ENCODE data around the gene RHOV. TPM values are rescaled to one million over a fixed set of nuclear protein-coding genes. Genes with fewer than 3 reads are reported as not detected.
A peak's percentile ranks its signal among the peaks of the same experiment; 100 is the strongest.

The RHOV gene
- total and polyA plus RNA-seq, 12 donors, result 0.11 to 0.34 (median 0.15) TPM; not detected in 8

- peak within 1 kb of the TSS in 2 of 4 donors; percentile 15 to 57 for H3K4me3 ChIP-seq
- H3K9me3 ChIP-seq (replicated peaks in 1 of 3), result no peaks in the 10 kb centered on the region
- H3K27ac ChIP-seq, result no peak within 1 kb of the TSS
- no peaks in the 10 kb centered on the region for H3K36me3 ChIP-seq (replicated peaks in 1 of 2)
- intact Hi-C loops (cut with DNase I), result no loop called here
- DNase-seq, result no peak
- 1 to 2% (median 1%) methylated on average over 13 to 89 of the region's 89 CpGs for WGBS, 4 donors
- peaks cover 7 to 15% of the 10 kb centered on the region in 2 donors for H3K4me1 ChIP-seq (replicated peaks in 1 of 2)
- TF ChIP-seq, protein P1, sequence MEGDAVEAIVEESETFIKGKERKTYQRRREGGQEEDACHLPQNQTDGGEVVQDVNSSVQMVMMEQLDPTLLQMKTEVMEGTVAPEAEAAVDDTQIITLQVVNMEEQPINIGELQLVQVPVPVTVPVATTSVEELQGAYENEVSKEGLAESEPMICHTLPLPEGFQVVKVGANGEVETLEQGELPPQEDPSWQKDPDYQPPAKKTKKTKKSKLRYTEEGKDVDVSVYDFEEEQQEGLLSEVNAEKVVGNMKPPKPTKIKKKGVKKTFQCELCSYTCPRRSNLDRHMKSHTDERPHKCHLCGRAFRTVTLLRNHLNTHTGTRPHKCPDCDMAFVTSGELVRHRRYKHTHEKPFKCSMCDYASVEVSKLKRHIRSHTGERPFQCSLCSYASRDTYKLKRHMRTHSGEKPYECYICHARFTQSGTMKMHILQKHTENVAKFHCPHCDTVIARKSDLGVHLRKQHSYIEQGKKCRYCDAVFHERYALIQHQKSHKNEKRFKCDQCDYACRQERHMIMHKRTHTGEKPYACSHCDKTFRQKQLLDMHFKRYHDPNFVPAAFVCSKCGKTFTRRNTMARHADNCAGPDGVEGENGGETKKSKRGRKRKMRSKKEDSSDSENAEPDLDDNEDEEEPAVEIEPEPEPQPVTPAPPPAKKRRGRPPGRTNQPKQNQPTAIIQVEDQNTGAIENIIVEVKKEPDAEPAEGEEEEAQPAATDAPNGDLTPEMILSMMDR (IDR thresholded peaks at IDR 0.05), result no peak
- TF ChIP-seq POLR2A (IDR thresholded peaks at IDR 0.05), result no peak
- H3K27me3 ChIP-seq, result peaks cover 27% of the 10 kb centered on the region
Measured at GRCh38 chr15:40843885-40844695, 29.9 kb downstream of the RHOV start, which contains the start of gene SPINT1. Gene SPINT1, plus strand, starts transcription at chr15:40844048. Its CDS starts 507 bp downstream, at chr15:40844555.

DNA sequence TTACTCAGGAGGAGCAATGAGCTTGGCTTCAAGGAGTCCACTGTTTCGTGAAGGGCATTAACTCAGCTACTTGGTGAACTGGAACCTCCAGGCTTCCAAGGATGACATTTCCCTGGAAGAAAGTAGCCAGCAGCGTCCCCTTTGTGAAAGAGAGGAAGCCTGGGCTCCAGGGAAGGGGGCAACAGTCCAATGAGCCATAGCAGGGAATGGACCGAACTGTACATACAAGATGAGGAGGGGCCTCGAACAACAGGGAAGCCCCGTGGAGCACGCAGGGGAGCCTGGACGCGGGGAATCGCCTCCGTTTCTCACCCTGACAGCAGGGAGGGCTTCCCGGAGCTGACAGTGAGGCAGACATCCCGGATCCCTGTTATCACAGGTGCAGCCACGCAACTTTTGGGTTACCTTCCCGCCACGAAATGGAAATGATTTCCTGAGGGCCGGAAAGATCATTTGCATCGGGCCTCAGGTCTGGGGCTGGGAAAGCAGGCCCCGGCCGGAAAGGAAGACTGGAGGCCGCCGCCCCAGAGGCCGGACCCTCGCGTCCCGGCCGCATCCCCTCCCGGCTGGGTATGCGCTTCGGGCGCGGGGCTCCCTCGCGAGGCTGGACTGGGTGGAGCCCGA, 30.7 kb downstream of the RHOV start:
- H3K4me3 ChIP-seq, result peak overlapping the region in 1 of 4 donors; percentile 57
- WGBS, 4 donors, result 27 to 64% (median 45%) methylated on average over 2 to 34 of the region's 34 CpGs
- intact Hi-C loops (cut with DNase I), result no loop called here
- TF ChIP-seq, protein P1 (IDR thresholded peaks at IDR 0.05), result no peak
- no peak for TF ChIP-seq POLR2A (IDR thresholded peaks at IDR 0.05)
- no peak for DNase-seq
- peaks cover 27% of the 10 kb centered on the region for H3K27me3 ChIP-seq
- no peaks in the 10 kb centered on the region for H3K36me3 ChIP-seq (replicated peaks in 1 of 2)
- H3K4me1 ChIP-seq (replicated peaks in 1 of 2), result peaks cover 7 to 15% of the 10 kb centered on the region in 2 donors
- H3K9me3 ChIP-seq (replicated peaks in 1 of 3), result no peaks in the 10 kb centered on the region
- H3K27ac ChIP-seq, result no peak overlapping the region

DNA sequence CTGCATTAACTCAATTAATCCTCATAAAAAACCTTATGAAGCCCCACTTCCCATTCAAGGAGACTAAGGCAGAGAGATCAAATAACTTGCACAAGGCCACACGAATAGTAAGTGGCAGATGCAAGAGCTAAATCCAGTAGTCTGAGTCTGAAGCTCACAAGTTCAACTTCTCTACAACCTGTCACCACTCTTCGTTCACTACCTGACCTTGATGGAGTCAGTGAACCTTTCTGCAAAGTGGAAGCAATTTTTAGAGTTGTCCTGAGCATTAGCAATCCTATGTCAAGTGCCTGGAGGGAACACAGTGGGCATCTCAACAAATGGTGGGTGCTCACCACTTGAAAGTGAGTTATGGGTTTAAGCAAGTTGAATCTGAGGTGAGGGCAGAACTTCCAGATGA, 32.3 kb downstream of the RHOV start:
- TF ChIP-seq, protein P1 (IDR thresholded peaks at IDR 0.05), result no peak
- TF ChIP-seq POLR2A (IDR thresholded peaks at IDR 0.05), result no peak
- H3K27ac ChIP-seq, result no peak overlapping the region
- intact Hi-C loops (cut with DNase I), result no loop called here
- H3K27me3 ChIP-seq, result peaks cover 27% of the 10 kb centered on the region
- H3K4me3 ChIP-seq, result no peak overlapping the region
- 57 to 66% (median 62%) methylated on average over 2 of the region's 2 CpGs for WGBS, 4 donors
- no peaks in the 10 kb centered on the region for H3K36me3 ChIP-seq (replicated peaks in 1 of 2)
- DNase-seq, result no peak
- peaks cover 7 to 15% of the 10 kb centered on the region in 2 donors for H3K4me1 ChIP-seq (replicated peaks in 1 of 2)
- H3K9me3 ChIP-seq (replicated peaks in 1 of 3), result no peaks in the 10 kb centered on the region

GRCh38 chr15:40838756-40839155, 35.3 kb downstream of the RHOV start:
- 81 to 86% (median 85%) methylated on average over 5 of the region's 5 CpGs for WGBS, 4 donors
- H3K4me3 ChIP-seq, result no peak overlapping the region
- no peak overlapping the region for H3K27ac ChIP-seq
- no peak for TF ChIP-seq POLR2A (IDR thresholded peaks at IDR 0.05)
- TF ChIP-seq, protein P1 (IDR thresholded peaks at IDR 0.05), result no peak
- intact Hi-C loops (cut with DNase I), result no loop called here
- peaks cover 8% of the 10 kb centered on the region for H3K27me3 ChIP-seq
- no peaks in the 10 kb centered on the region for H3K9me3 ChIP-seq (replicated peaks in 1 of 3)
- H3K4me1 ChIP-seq (replicated peaks in 1 of 2), result peaks cover 0 to 4% of the 10 kb centered on the region in 2 donors
- no peak for DNase-seq
- no peaks in the 10 kb centered on the region for H3K36me3 ChIP-seq (replicated peaks in 1 of 2)
